ENCODE measurements around the gene PARP9. TPM values are rescaled to one million over a fixed set of nuclear protein-coding genes. Genes with fewer than 3 reads are reported as not detected.

PARP9 gene
- total and polyA plus RNA-seq, 2 of the 13 experiments (the other 11 are each of a cell fraction or from before 2014, with no cell fraction given), result 6.5 to 10.6 TPM

- TF ChIP-seq, protein P1, sequence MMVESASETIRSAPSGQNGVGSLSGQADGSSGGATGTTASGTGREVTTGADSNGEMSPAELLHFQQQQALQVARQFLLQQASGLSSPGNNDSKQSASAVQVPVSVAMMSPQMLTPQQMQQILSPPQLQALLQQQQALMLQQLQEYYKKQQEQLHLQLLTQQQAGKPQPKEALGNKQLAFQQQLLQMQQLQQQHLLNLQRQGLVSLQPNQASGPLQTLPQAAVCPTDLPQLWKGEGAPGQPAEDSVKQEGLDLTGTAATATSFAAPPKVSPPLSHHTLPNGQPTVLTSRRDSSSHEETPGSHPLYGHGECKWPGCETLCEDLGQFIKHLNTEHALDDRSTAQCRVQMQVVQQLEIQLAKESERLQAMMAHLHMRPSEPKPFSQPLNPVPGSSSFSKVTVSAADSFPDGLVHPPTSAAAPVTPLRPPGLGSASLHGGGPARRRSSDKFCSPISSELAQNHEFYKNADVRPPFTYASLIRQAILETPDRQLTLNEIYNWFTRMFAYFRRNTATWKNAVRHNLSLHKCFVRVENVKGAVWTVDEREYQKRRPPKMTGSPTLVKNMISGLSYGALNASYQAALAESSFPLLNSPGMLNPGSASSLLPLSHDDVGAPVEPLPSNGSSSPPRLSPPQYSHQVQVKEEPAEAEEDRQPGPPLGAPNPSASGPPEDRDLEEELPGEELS (CRISPR knock-in tag; IDR thresholded peaks at IDR 0.05), result peak; percentile 24; the same call in 1 of the 2 replicates
These were observed 49.7 kb downstream of the PARP9 start, which contains the start of gene KPNA1 (continued) for GRCh38 chr3:122514123-122515019.

GRCh38 chr3:122513386-122514122, 50.5 kb downstream of the PARP9 start:
- TSS peak; percentile 61 for BruUV-seq (replicated peaks)
- Histone ChIP-seq H3K9ac (ENCODE audit: insufficient read depth, low read depth, low read length) (peak overlapping the region; percentile 98), H3K4me2 (ENCODE audit: low read depth, low read length) (peak overlapping the region; percentile 97), H3K27me3 (ENCODE audit: control insufficient read depth in 1 of 2, insufficient read depth in 2 of 2, low read length in 2 of 2) (no peaks in the 10 kb centered on the region; a peak in 1 of 5 replicates), H3K36me3 (replicated peaks in 1 of 2; ENCODE audit: control insufficient read depth in 1 of 2, insufficient read depth in 2 of 2, low read length in 2 of 2) (no peaks in the 10 kb centered on the region), H3K27ac (ENCODE audit: extremely low read length, insufficient read depth, low read length) (peak overlapping the region; percentile 97), H3K4me1 (ENCODE audit: insufficient read depth, low read length) (peaks cover 56% of the 10 kb centered on the region), H3K79me2 (ENCODE audit: insufficient read depth, low read length) (peaks cover 53% of the 10 kb centered on the region), H3K4me3 (replicated peaks in 1 of 3; ENCODE audit: insufficient read depth in 1 of 3, low read depth in 2 of 3, low read length in 3 of 3) (peak overlapping the region; percentile 78 to 89 (median 79)), H3K9me3 (ENCODE audit: low read length) (no peaks in the 10 kb centered on the region), H2AFZ (ENCODE audit: low read length) (no peak overlapping the region), H4K20me1 (ENCODE audit: insufficient read depth, low read length) (peaks cover 35% of the 10 kb centered on the region)
- DNase-seq (ENCODE audit: low spot score) (no peak), FAIRE-seq (no peak), ATAC-seq (no peak)
- 10% methylated on average over 19 of the region's 19 CpGs for WGBS (ENCODE audit: low lambda C conversion rate)
- intact Hi-C loops (cut with micrococcal nuclease; ENCODE audit: unreplicated experiment), result loop anchor here (5.0 kb wide), 1 partner anchor 41 kb away; no protein-coding TSS in a partner anchor
- CTCF ChIA-PET (ENCODE audit: low intra/inter-chr PET ratio, low total read pairs), result no interaction called here
- POLR2A ChIA-PET, result interaction anchor here (1.1 to 1.5 kb wide), 3 partner anchors 97 to 280 kb away, joined by 3 to 6 read pairs (median 4); partner anchors contain the start of genes HSPBAP1, PARP14 and WDR5B
- in situ Hi-C loops (cut with HindIII; ENCODE audit: extremely low pct_ligation_motif_present, low pct_unique_long_range_greater_than_20kb), result no loop called here
- TF ChIP-seq ZNF337 (CRISPR knock-in tag; IDR thresholded peaks at IDR 0.05; ENCODE audit: borderline replicate concordance, low read depth) (no peak), PAWR (CRISPR knock-in tag; IDR thresholded peaks at IDR 0.05; ENCODE audit: borderline replicate concordance) (0 out of 2 replicates have a peak, but pooled peaks have one; percentile 5), MYC (CRISPR knock-in tag; IDR thresholded peaks at IDR 0.05; ENCODE audit: borderline replicate concordance) (0 out of 2 replicates have a peak, but pooled peaks have one; percentile 17), KLF15 (CRISPR knock-in tag; IDR thresholded peaks at IDR 0.05; ENCODE audit: borderline replicate concordance) (no peak), RBM39 (IDR thresholded peaks at IDR 0.05; ENCODE audit: low read depth, low read length, poor library complexity, severe bottlenecking) (no peak), FOXJ3 (CRISPR knock-in tag; IDR thresholded peaks at IDR 0.05; ENCODE audit: borderline replicate concordance) (no peak), MNT (IDR thresholded peaks at IDR 0.05) (peak; percentile 36; the same call in 1 of the 2 replicates), TGIF2 (CRISPR knock-in tag; IDR thresholded peaks at IDR 0.05) (peak; percentile 93), ZSCAN30 (CRISPR knock-in tag; IDR thresholded peaks at IDR 0.05) (no peak), ZNF740 (CRISPR knock-in tag; IDR thresholded peaks at IDR 0.05) (no peak), ZNF121 (CRISPR knock-in tag; IDR thresholded peaks at IDR 0.05) (peak; percentile 93), HOXA7 (CRISPR knock-in tag; IDR thresholded peaks at IDR 0.05) (no peak), ELF1 (CRISPR knock-in tag; IDR thresholded peaks at IDR 0.05) (no peak)
- TF ChIP-seq, protein P2, sequence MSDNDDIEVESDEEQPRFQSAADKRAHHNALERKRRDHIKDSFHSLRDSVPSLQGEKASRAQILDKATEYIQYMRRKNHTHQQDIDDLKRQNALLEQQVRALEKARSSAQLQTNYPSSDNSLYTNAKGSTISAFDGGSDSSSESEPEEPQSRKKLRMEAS (IDR thresholded peaks at IDR 0.05), result no peak
